GM12892 (cell line): Measurements from ENCODE around the gene NPTX2.

ENCODE experiments used
- DNase-seq: peaks from one replicate; pipeline ENCODE4 v3.0.0; 2011; ENCODE audit not compliant: insufficient read length
- FAIRE-seq: peaks from 2 replicates; lab custom pipeline; 2011; peaks lifted over from hg19 to GRCh38; lab: Jason Lieb, UNC
- POLR2A ChIP-seq: IDR thresholded peaks from 2 replicates; pipeline ENCODE4 v1.6.1; 2011; ENCODE audit warnings: low read depth, low read length, control low read depth
- POLR2AphosphoS5 ChIP-seq: IDR thresholded peaks from 2 replicates; pipeline ENCODE4 v1.6.1; 2011; ENCODE audit warnings: low read depth, low read length, control low read depth
- TAF1 ChIP-seq: IDR thresholded peaks from 2 replicates; pipeline ENCODE4 v1.6.1; 2011; ENCODE audit warnings: low read depth, mild to moderate bottlenecking, control low read depth, low read length, borderline replicate concordance

The NPTX2 gene

GRCh38 chr7:98659756-98660155, 42.7 kb downstream of the NPTX2 start:
- TF ChIP-seq POLR2AphosphoS5 (no peak), POLR2A (no peak), TAF1 (no peak)
- FAIRE-seq, result no peak
- no peak for DNase-seq

GRCh38 chr7:98661607-98662006, 44.5 kb downstream of the NPTX2 start:
- DNase-seq (no peak), FAIRE-seq (no peak)
- TF ChIP-seq POLR2AphosphoS5, result no peak
- TF ChIP-seq POLR2A, result no peak
- no peak for TF ChIP-seq TAF1

- TF ChIP-seq POLR2A (no peak), POLR2AphosphoS5 (no peak), TAF1 (no peak)
- FAIRE-seq (no peak), DNase-seq (no peak)
Measured at GRCh38 chr7:98662289-98662688, 45.2 kb downstream of the NPTX2 start.

- DNase-seq (no peak), FAIRE-seq (no peak)
- no peak for TF ChIP-seq POLR2AphosphoS5
- no peak for TF ChIP-seq POLR2A
- TF ChIP-seq TAF1, result no peak
Measured at GRCh38 chr7:98664882-98665281, 47.8 kb downstream of the NPTX2 start.

- TF ChIP-seq POLR2AphosphoS5, result no peak
- no peak for DNase-seq
Measured at GRCh38 chr7:98668255-98668654, 51.2 kb downstream of the NPTX2 start.

GRCh38 chr7:98669329-98670000, 52.4 kb downstream of the NPTX2 start:
- DNase-seq (no peak), FAIRE-seq (no peak)
- TF ChIP-seq TAF1, result no peak
- no peak for TF ChIP-seq POLR2AphosphoS5
- no peak for TF ChIP-seq POLR2A

More at GRCh38 chr7:98668255-98668654, 51.2 kb downstream of the NPTX2 start:
- no peak for FAIRE-seq

- no peak for TF ChIP-seq POLR2A
- FAIRE-seq, result no peak
Measured at GRCh38 chr7:98670186-98670585, 53.1 kb downstream of the NPTX2 start.

GRCh38 chr7:98671733-98672331, 54.7 kb downstream of the NPTX2 start:
- FAIRE-seq (no peak), DNase-seq (no peak)
- no peak for TF ChIP-seq TAF1
- no peak for TF ChIP-seq POLR2AphosphoS5
- no peak for TF ChIP-seq POLR2A

More at GRCh38 chr7:98670186-98670585, 53.1 kb downstream of the NPTX2 start:
- no peak for DNase-seq

- DNase-seq (no peak), FAIRE-seq (no peak)
- TF ChIP-seq TAF1 (no peak), POLR2A (no peak), POLR2AphosphoS5 (no peak)
Measured at GRCh38 chr7:98674461-98674860, 57.4 kb downstream of the NPTX2 start.

GRCh38 chr7:98674881-98675280, 57.8 kb downstream of the NPTX2 start:
- DNase-seq (no peak), FAIRE-seq (no peak)
- no peak for TF ChIP-seq TAF1
- TF ChIP-seq POLR2A, result no peak
- TF ChIP-seq POLR2AphosphoS5, result no peak

GRCh38 chr7:98678215-98678614, 61.1 kb downstream of the NPTX2 start:
- FAIRE-seq, result no peak
- no peak for TF ChIP-seq POLR2AphosphoS5
- no peak for TF ChIP-seq POLR2A
- TF ChIP-seq TAF1, result no peak

More at GRCh38 chr7:98678215-98678614, 61.1 kb downstream of the NPTX2 start:
- DNase-seq, result no peak
